A549 (cell line): ENCODE results near the gene KCNF1.

Source experiments
- CEBPB ChIP-seq, 2 experiments: fragments of >200 bp in 1 of 2; sonication (Bioruptor Twin) in 1 of 2; formaldehyde crosslinking in 1 of 2; IDR thresholded peaks; 2 replicates each; pipeline ENCODE4 v1.6.1; 2012 to 2016
- CTCF ChIP-seq: fragments of >200 bp; sonication (Bioruptor Twin); formaldehyde crosslinking; IDR thresholded peaks from 3 replicates; pipeline ENCODE4 v1.5.1; 2016
- EP300 ChIP-seq, 2 experiments: fragments of >200 bp; sonication (Bioruptor Twin); formaldehyde crosslinking; IDR thresholded peaks; 2 replicates in 1 of 2; 3 replicates in 1 of 2; pipeline ENCODE4 v1.6.1; 2016 to 2017
- FOSL2 ChIP-seq, 2 experiments: fragments of 450-650 bp in 1 of 2; fragments of >200 bp in 1 of 2; sonication (Bioruptor Twin) in 1 of 2; formaldehyde crosslinking; IDR thresholded peaks; 2 replicates each; pipeline versions ENCODE4 v1.5.0 to v1.6.1; 2016 to 2020; ENCODE audit warnings: mild to moderate bottlenecking in 1 of 2, moderate library complexity in 1 of 2
- HOXA7 ChIP-seq: fragments of 250-450 bp; sonication (Bioruptor Pico); IDR thresholded peaks from 2 replicates; pipeline ENCODE4 v1.5.0; 2020; ENCODE audit warnings: mild to moderate bottlenecking, moderate library complexity
- HOXB5 ChIP-seq: fragments of 250-450 bp; sonication (Bioruptor Pico); IDR thresholded peaks from 2 replicates; pipeline ENCODE4 v1.5.0; 2020; ENCODE audit warnings: mild to moderate bottlenecking, moderate library complexity
- MYC ChIP-seq: IDR thresholded peaks from 2 replicates; pipeline ENCODE4 v1.6.1; 2012; ENCODE audit warnings: mild to moderate bottlenecking, inconsistent platforms, low read length, improper control_type of control experiment, borderline replicate concordance
- POLR2A ChIP-seq: IDR thresholded peaks from 2 replicates; pipeline ENCODE4 v1.6.1; 2012; ENCODE audit warnings: mild to moderate bottlenecking, low read length
- POLR2AphosphoS2 ChIP-seq: conservative IDR thresholded peaks from 2 replicates; pipeline ENCODE4 v1.6.1; 2012; ENCODE audit warnings: low read length, improper control_type of control experiment, inconsistent platforms
- RAD21 ChIP-seq, 2 experiments: fragments of >200 bp in 1 of 2; sonication (Bioruptor Twin) in 1 of 2; formaldehyde crosslinking in 1 of 2; IDR thresholded peaks in 1 of 2; conservative IDR thresholded peaks in 1 of 2; 2 replicates in 1 of 2; 3 replicates in 1 of 2; pipeline ENCODE4 v1.6.1; 2012 to 2018; ENCODE audit warnings: inconsistent platforms in 1 of 2
- RARB ChIP-seq: fragments of 250-450 bp; sonication (Bioruptor Pico); IDR thresholded peaks from 2 replicates; pipeline ENCODE4 v1.8.0; 2021; ENCODE audit warnings: mild to moderate bottlenecking, moderate library complexity
- ZC3H11A ChIP-seq: fragments of 450-650 bp; IDR thresholded peaks from 2 replicates; pipeline ENCODE4 v1.6.1; 2014; ENCODE audit warnings: antibody characterized with exemption, mild to moderate bottlenecking
- TF ChIP-seq, protein P1 (sequence below): fragments of 250-450 bp; sonication (Bioruptor Pico); IDR thresholded peaks from 2 replicates; pipeline ENCODE4 v1.5.0; 2021; ENCODE audit warnings: mild to moderate bottlenecking, moderate library complexity, borderline replicate concordance
- TF ChIP-seq, protein P2 (sequence below): fragments of 200-600 bp; sonication (generic); IDR thresholded peaks from 2 replicates; pipeline ENCODE4 v1.6.1; 2016; ENCODE audit warnings: antibody characterized with exemption, mild to moderate bottlenecking, moderate library complexity

DNA sequence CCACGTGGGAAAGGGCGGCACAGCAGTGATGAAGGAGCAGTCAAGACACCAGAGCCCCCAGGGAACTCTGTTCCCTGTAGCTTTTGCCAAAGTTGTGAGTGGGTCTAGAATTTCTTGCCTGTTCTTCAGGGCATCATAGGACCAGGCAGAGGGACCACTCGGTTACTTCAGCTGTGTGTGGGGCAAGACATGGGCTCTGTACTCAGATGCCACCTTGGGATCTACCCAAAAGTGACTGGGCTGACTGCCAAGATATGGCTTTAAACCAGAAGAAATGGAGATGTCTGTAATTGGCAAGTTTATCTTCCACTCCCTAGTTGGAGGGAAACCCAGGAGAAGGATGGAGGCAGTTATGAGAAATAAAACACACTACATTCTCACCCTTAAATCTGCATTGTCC lies 29.6 kb downstream of the KCNF1 start:
- TF ChIP-seq HOXB5 (CRISPR knock-in tag) (no peak), CTCF (no peak), EP300 (IDR thresholded peaks at IDR 0.05) (no peak), FOSL2 (IDR thresholded peaks at IDR 0.05) (no peak), FOSL2 (CRISPR knock-in tag; IDR thresholded peaks at IDR 0.05) (no peak), POLR2A (no peak), HOXA7 (no peak), MYC (no peak), RAD21 (conservative IDR thresholded peaks at IDR 0.05 in 1 of 2, IDR thresholded peaks at IDR 0.05 in 1 of 2) (no peak), ZC3H11A (no peak), CEBPB (IDR thresholded peaks at IDR 0.05) (no peak), POLR2AphosphoS2 (no peak), RARB (CRISPR knock-in tag) (no peak)
- TF ChIP-seq, protein P1, sequence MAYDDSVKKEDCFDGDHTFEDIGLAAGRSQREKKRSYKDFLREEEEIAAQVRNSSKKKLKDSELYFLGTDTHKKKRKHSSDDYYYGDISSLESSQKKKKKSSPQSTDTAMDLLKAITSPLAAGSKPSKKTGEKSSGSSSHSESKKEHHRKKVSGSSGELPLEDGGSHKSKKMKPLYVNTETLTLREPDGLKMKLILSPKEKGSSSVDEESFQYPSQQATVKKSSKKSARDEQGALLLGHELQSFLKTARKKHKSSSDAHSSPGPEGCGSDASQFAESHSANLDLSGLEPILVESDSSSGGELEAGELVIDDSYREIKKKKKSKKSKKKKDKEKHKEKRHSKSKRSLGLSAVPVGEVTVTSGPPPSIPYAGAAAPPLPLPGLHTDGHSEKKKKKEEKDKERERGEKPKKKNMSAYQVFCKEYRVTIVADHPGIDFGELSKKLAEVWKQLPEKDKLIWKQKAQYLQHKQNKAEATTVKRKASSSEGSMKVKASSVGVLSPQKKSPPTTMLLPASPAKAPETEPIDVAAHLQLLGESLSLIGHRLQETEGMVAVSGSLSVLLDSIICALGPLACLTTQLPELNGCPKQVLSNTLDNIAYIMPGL: no peak
- TF ChIP-seq, protein P2, sequence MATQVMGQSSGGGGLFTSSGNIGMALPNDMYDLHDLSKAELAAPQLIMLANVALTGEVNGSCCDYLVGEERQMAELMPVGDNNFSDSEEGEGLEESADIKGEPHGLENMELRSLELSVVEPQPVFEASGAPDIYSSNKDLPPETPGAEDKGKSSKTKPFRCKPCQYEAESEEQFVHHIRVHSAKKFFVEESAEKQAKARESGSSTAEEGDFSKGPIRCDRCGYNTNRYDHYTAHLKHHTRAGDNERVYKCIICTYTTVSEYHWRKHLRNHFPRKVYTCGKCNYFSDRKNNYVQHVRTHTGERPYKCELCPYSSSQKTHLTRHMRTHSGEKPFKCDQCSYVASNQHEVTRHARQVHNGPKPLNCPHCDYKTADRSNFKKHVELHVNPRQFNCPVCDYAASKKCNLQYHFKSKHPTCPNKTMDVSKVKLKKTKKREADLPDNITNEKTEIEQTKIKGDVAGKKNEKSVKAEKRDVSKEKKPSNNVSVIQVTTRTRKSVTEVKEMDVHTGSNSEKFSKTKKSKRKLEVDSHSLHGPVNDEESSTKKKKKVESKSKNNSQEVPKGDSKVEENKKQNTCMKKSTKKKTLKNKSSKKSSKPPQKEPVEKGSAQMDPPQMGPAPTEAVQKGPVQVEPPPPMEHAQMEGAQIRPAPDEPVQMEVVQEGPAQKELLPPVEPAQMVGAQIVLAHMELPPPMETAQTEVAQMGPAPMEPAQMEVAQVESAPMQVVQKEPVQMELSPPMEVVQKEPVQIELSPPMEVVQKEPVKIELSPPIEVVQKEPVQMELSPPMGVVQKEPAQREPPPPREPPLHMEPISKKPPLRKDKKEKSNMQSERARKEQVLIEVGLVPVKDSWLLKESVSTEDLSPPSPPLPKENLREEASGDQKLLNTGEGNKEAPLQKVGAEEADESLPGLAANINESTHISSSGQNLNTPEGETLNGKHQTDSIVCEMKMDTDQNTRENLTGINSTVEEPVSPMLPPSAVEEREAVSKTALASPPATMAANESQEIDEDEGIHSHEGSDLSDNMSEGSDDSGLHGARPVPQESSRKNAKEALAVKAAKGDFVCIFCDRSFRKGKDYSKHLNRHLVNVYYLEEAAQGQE: no peak
